HepG2 (cell line): Measurements from ENCODE around the gene GGA2. TPM values are rescaled to one million over a fixed set of nuclear protein-coding genes. Genes with fewer than 3 reads are reported as not detected.

ENCODE experiments used
- ATF6 ChIP-seq: sonication (generic); formaldehyde crosslinking; conservative IDR thresholded peaks from 2 replicates; pipeline ENCODE4 v1.4.0; 2020; ENCODE audit warnings: missing genetic modification reagents
- CBX1 ChIP-seq: IDR thresholded peaks from one replicate; pipeline ENCODE4 v1.6.1; 2016; ENCODE audit warnings: antibody characterized with exemption, low read depth
- GMEB1 ChIP-seq: sonication (generic); formaldehyde crosslinking; IDR thresholded peaks from 2 replicates; pipeline ENCODE4 v1.5.1; 2020; ENCODE audit warnings: missing genetic modification reagents, mild to moderate bottlenecking, borderline replicate concordance
- GZF1 ChIP-seq: sonication (generic); formaldehyde crosslinking; IDR thresholded peaks from 2 replicates; pipeline ENCODE4 v1.5.1; 2020; ENCODE audit warnings: mild to moderate bottlenecking, missing genetic modification reagents
- HHEX ChIP-seq: IDR thresholded peaks from 2 replicates; pipeline ENCODE4 v1.6.1; 2016; ENCODE audit warnings: control low read depth
- IRX3 ChIP-seq: sonication (generic); formaldehyde crosslinking; IDR thresholded peaks from 2 replicates; pipeline ENCODE4 v1.8.1; 2023; ENCODE audit warnings: mild to moderate bottlenecking, low read depth, missing genetic modification reagents, borderline replicate concordance
- MED13 ChIP-seq: sonication (generic); formaldehyde crosslinking; IDR thresholded peaks from 2 replicates; pipeline ENCODE4 v1.5.0; 2020; ENCODE audit warnings: missing genetic modification reagents
- NFYB ChIP-seq: sonication (generic); formaldehyde crosslinking; IDR thresholded peaks from 2 replicates; pipeline ENCODE4 v1.4.0; 2020; ENCODE audit warnings: missing genetic modification reagents
- PAWR ChIP-seq: sonication (generic); formaldehyde crosslinking; IDR thresholded peaks from 2 replicates; pipeline ENCODE4 v1.4.0; 2020; ENCODE audit warnings: missing genetic modification reagents, mild to moderate bottlenecking, borderline replicate concordance
- PCBP1 ChIP-seq: fragments of 200-400 bp; formaldehyde crosslinking; IDR thresholded peaks from 2 replicates; pipeline ENCODE4 v1.6.1; 2017; ENCODE audit warnings: mild to moderate bottlenecking, low read depth, low read length, borderline replicate concordance
- SKI ChIP-seq: fragments of 450-650 bp; IDR thresholded peaks from one replicate; pipeline ENCODE4 v1.6.1; 2018; ENCODE audit warnings: mild to moderate bottlenecking; ENCODE audit not compliant: partially characterized antibody
- SMAD3 ChIP-seq: sonication (generic); formaldehyde crosslinking; IDR thresholded peaks from 2 replicates; pipeline ENCODE4 v1.4.0; 2020; ENCODE audit warnings: missing genetic modification reagents
- SOX13 ChIP-seq, 3 experiments: fragments of 450-650 bp in 1 of 3; sonication (generic) in 1 of 3; formaldehyde crosslinking in 1 of 3; IDR thresholded peaks in 2 of 3; conservative IDR thresholded peaks in 1 of 3; 2 replicates each; pipeline versions ENCODE4 v1.5.0 to v1.6.1; 2016 to 2020; ENCODE audit warnings: antibody characterized with exemption in 1 of 3, mild to moderate bottlenecking in 1 of 3, missing compliant biosample characterization in 1 of 3, missing genetic modification reagents in 1 of 3, moderate library complexity in 1 of 3
- ZFY ChIP-seq: sonication (generic); formaldehyde crosslinking; IDR thresholded peaks from 2 replicates; pipeline ENCODE4 v1.4.0; 2020; ENCODE audit warnings: missing genetic modification reagents
- ZNF274 ChIP-seq: sonication (generic); formaldehyde crosslinking; IDR thresholded peaks from 2 replicates; pipeline ENCODE4 v1.5.1; 2020; ENCODE audit warnings: mild to moderate bottlenecking, missing genetic modification reagents
- ZNF331 ChIP-seq: sonication (generic); formaldehyde crosslinking; IDR thresholded peaks from 2 replicates; pipeline ENCODE4 v1.4.0; 2020; ENCODE audit warnings: missing genetic modification reagents
- ZNF382 ChIP-seq: sonication (generic); formaldehyde crosslinking; IDR thresholded peaks from 2 replicates; pipeline ENCODE4 v1.5.0; 2020; ENCODE audit warnings: missing genetic modification reagents, mild to moderate bottlenecking, borderline replicate concordance
- ZNF468 ChIP-seq: sonication (generic); formaldehyde crosslinking; IDR thresholded peaks from 2 replicates; pipeline ENCODE4 v1.8.0; 2022; ENCODE audit warnings: mild to moderate bottlenecking, moderate library complexity, missing genetic modification reagents
- ZNF550 ChIP-seq: sonication (generic); formaldehyde crosslinking; IDR thresholded peaks from 2 replicates; pipeline ENCODE4 v1.4.0; 2020; ENCODE audit warnings: mild to moderate bottlenecking, missing genetic modification reagents, borderline replicate concordance
- ZNF569 ChIP-seq: sonication (generic); formaldehyde crosslinking; IDR thresholded peaks from 2 replicates; pipeline ENCODE4 v1.5.0; 2020; ENCODE audit warnings: mild to moderate bottlenecking, missing genetic modification reagents, moderate library complexity, borderline replicate concordance
- ZNF598 ChIP-seq: sonication (generic); formaldehyde crosslinking; IDR thresholded peaks from 2 replicates; pipeline ENCODE4 v1.5.1; 2020; ENCODE audit warnings: mild to moderate bottlenecking, missing genetic modification reagents, borderline replicate concordance
- ZNF704 ChIP-seq: sonication (generic); formaldehyde crosslinking; IDR thresholded peaks from 2 replicates; pipeline ENCODE4 v1.8.1; 2023; ENCODE audit warnings: mild to moderate bottlenecking, inconsistent platforms, moderate library complexity, missing genetic modification reagents, borderline replicate concordance
- ZNF720 ChIP-seq: sonication (generic); formaldehyde crosslinking; IDR thresholded peaks from 2 replicates; pipeline ENCODE4 v1.4.0; 2020; ENCODE audit warnings: missing genetic modification reagents
- ZNF792 ChIP-seq: IDR thresholded peaks from 2 replicates; pipeline ENCODE4 v1.6.1; 2016
- ZNF816 ChIP-seq: sonication (generic); formaldehyde crosslinking; IDR thresholded peaks from 2 replicates; pipeline ENCODE4 v1.8.0; 2022; ENCODE audit warnings: missing genetic modification reagents, mild to moderate bottlenecking, borderline replicate concordance
- ZSCAN22 ChIP-seq: sonication (generic); formaldehyde crosslinking; IDR thresholded peaks from 2 replicates; pipeline ENCODE4 v1.4.0; 2020; ENCODE audit warnings: mild to moderate bottlenecking, missing genetic modification reagents
- polyA plus RNA-seq, 8 experiments: library from polyadenylated mRNA; depleted of rRNA in 3 of 8; stranded (reverse) in 7 of 8; unstranded in 1 of 8; fragments of >200 nt; fragmentation: Illumina TruSeq in 4 of 8; extraction: Trizol in 4 of 8; gene quantifications; 2 replicates each; pipeline versions ENCODE4 v1.2.1 to v1.2.3, GENCODE V29; 2011 to 2016; ENCODE audit warnings: low read depth in 4 of 8, missing spikeins in 1 of 8, mixed read lengths in 1 of 8; ENCODE audit not compliant: insufficient read depth in 1 of 8
- total RNA-seq, 5 experiments: library from RNA; depleted of rRNA; stranded (reverse); fragments of >200 nt; fragmentation: Illumina TruSeq; extraction: Trizol; gene quantifications; 2 replicates each; pipeline ENCODE4 v1.2.3, GENCODE V29; 2016; ENCODE audit warnings: low read depth in 1 of 5

GGA2 gene
- total and polyA plus RNA-seq, 2 of the 13 experiments (the other 11 are each of a cell fraction or from before 2014, with no cell fraction given), result 51.5 to 69.8 TPM

GRCh38 chr16:23510164-23510914 is at the start of gene GGA2 (continued):
- TF ChIP-seq ZNF704 (CRISPR knock-in tag) (peak; percentile 90), ATF6 (CRISPR knock-in tag) (peak; percentile 98; the same call in 1 of the 2 replicates), PAWR (CRISPR knock-in tag) (no peak), IRX3 (peak; percentile 99), SKI (peak; percentile 60), ZNF274 (CRISPR knock-in tag) (peak; percentile 75; the same call in 1 of the 2 replicates), ZSCAN22 (CRISPR knock-in tag) (peak; percentile 89), ZNF569 (CRISPR knock-in tag) (no peak), SMAD3 (CRISPR knock-in tag) (peak; percentile 72), ZNF792 (CRISPR knock-in tag) (peak; percentile 96), GZF1 (CRISPR knock-in tag) (peak; percentile 90), GMEB1 (peak; percentile 65; the same call in 1 of the 2 replicates), MED13 (CRISPR knock-in tag) (peak; percentile 88), HHEX (CRISPR knock-in tag) (no peak), PCBP1 (peak; percentile 59; the same call in 1 of the 2 replicates), NFYB (peak; percentile 37; the same call in 1 of the 2 replicates), ZNF331 (CRISPR knock-in tag) (peak; percentile 93), ZFY (CRISPR knock-in tag) (peak; percentile 99), ZNF816 (CRISPR knock-in tag) (peak; percentile 73; the same call in 1 of the 2 replicates), ZNF598 (CRISPR knock-in tag) (no peak), ZNF382 (CRISPR knock-in tag) (no peak), SOX13 (IDR thresholded peaks at IDR 0.05) (no peak), SOX13 (CRISPR knock-in tag; conservative IDR thresholded peaks at IDR 0.05 in 1 of 2, IDR thresholded peaks at IDR 0.05 in 1 of 2) (peak in 1 of 2 experiments; percentile 56; a peak in 1 of 4 replicates), ZNF468 (CRISPR knock-in tag) (peak; percentile 77), ZNF720 (CRISPR knock-in tag) (peak; percentile 90), CBX1 (no peak), ZNF550 (no peak)
